H1 (cell line): ENCODE results near the gene IFTAP. TPM values are rescaled to one million over a fixed set of nuclear protein-coding genes. Genes with fewer than 3 reads are reported as not detected.

ENCODE experiments used
- CTCF ChIA-PET: fragments of 300-600 bp; sonication (Branson Sonifier 250); formaldehyde crosslinking; loops from one replicate; lab custom pipeline; 2021; ENCODE audit not compliant: partially characterized antibody; lab: Charles Lee
- POLR2A ChIA-PET: fragments of 300-600 bp; sonication (Branson Sonifier 250); formaldehyde crosslinking; loops from one replicate; lab custom pipeline; 2021; ENCODE audit warnings: inconsistent platforms; ENCODE audit not compliant: partially characterized antibody; lab: Charles Lee
- DNase-seq, 2 experiments: peaks; one replicate each; pipeline versions ENCODE4 v3.0.0 to v3.0.0-alpha.2; 2010 to 2022; ENCODE audit warnings: low spot score in 2 of 2, low read depth in 1 of 2, mixed read lengths in 1 of 2
- FAIRE-seq: peaks from 2 replicates; lab custom pipeline; 2011; peaks lifted over from hg19 to GRCh38; lab: Jason Lieb, UNC
- H2AFZ ChIP-seq: 2 replicates; pipeline ENCODE4 v1.8.1; 2012; ENCODE audit warnings: low read length, inconsistent platforms
- H2AK5ac ChIP-seq: 2 replicates; pipeline ENCODE4 v1.6.1; 2013; ENCODE audit warnings: low read depth, low read length
- H2BK120ac ChIP-seq: replicated peaks from 2 replicates; pipeline ENCODE3; 2013; ENCODE audit warnings: low read depth, low read length, inconsistent platforms
- H2BK12ac ChIP-seq: 2 replicates; pipeline ENCODE4 v1.6.1; 2013; ENCODE audit warnings: low read depth, low read length
- H2BK15ac ChIP-seq: 2 replicates; pipeline ENCODE4 v1.6.1; 2013; ENCODE audit warnings: low read length
- H2BK20ac ChIP-seq: 2 replicates; pipeline ENCODE4 v1.6.1; 2013; ENCODE audit warnings: low read length
- H2BK5ac ChIP-seq: 2 replicates; pipeline ENCODE4 v1.6.1; 2013; ENCODE audit warnings: low read depth, low read length
- H3K14ac ChIP-seq: 2 replicates; pipeline ENCODE4 v1.6.1; 2013; ENCODE audit warnings: inconsistent platforms; ENCODE audit not compliant: insufficient read length
- H3K18ac ChIP-seq: 2 replicates; pipeline ENCODE4 v1.6.1; 2013; ENCODE audit warnings: low read length; ENCODE audit errors: extremely low read depth
- H3K23ac ChIP-seq: 2 replicates; pipeline ENCODE4 v1.6.1; 2013; ENCODE audit warnings: inconsistent platforms; ENCODE audit not compliant: insufficient read length
- H3K23me2 ChIP-seq: 2 replicates; pipeline ENCODE4 v1.6.1; 2013; ENCODE audit warnings: low read depth, low read length
- H3K27ac ChIP-seq: 2 replicates; pipeline ENCODE4 v1.6.1; 2011; ENCODE audit warnings: low read depth, low read length, inconsistent platforms
- H3K27me3 ChIP-seq, 4 experiments: replicated peaks in 1 of 4; 1 replicate in 1 of 4; 2 replicates in 3 of 4; pipeline versions ENCODE4 v1.6.1 to v1.8.1; 2011 to 2013; ENCODE audit warnings: low read length in 3 of 4, mild to moderate bottlenecking in 3 of 4, inconsistent platforms in 2 of 4, mixed read lengths in 2 of 4, moderate library complexity in 1 of 4; ENCODE audit not compliant: control insufficient read depth in 3 of 4, insufficient read depth in 3 of 4; ENCODE audit errors: extremely low read depth in 1 of 4
- H3K36me3 ChIP-seq, 4 experiments: 2 replicates each; pipeline versions ENCODE4 v1.6.1 to v1.8.1; 2011 to 2013; ENCODE audit warnings: mild to moderate bottlenecking in 4 of 4, low read length in 3 of 4, moderate library complexity in 2 of 4, control low read depth in 1 of 4, inconsistent platforms in 1 of 4; ENCODE audit not compliant: insufficient read depth in 4 of 4, control insufficient read depth in 2 of 4
- H3K4ac ChIP-seq: replicated peaks from 2 replicates; pipeline ENCODE3; 2013; ENCODE audit warnings: low read length, low read depth, mixed read lengths, inconsistent platforms; ENCODE audit not compliant: insufficient read length
- H3K4me1 ChIP-seq, 4 experiments: replicated peaks in 1 of 4; 1 replicate in 1 of 4; 2 replicates in 3 of 4; pipeline versions ENCODE4 v1.6.1 to v1.8.1; 2011 to 2013; ENCODE audit warnings: low read length in 3 of 4, inconsistent platforms in 2 of 4, mixed read lengths in 1 of 4; ENCODE audit not compliant: insufficient read depth in 4 of 4, control insufficient read depth in 3 of 4
- H3K4me2 ChIP-seq, 2 experiments: 2 replicates each; pipeline versions ENCODE4 v1.6.1 to v1.8.1; 2011 to 2013; ENCODE audit warnings: low read depth in 2 of 2, low read length in 2 of 2, control low read depth in 1 of 2, inconsistent platforms in 1 of 2, mild to moderate bottlenecking in 1 of 2; ENCODE audit not compliant: insufficient read depth in 1 of 2
- H3K4me3 ChIP-seq, 4 experiments: fragments of 200-600, 300-600 bp in 1 of 4; sonication (generic), shearing (Covaris generic), sonication (Bioruptor Twin) in 1 of 4; 2 replicates each; pipeline versions ENCODE4 v1.5.1 to v1.8.1; 2011 to 2016; ENCODE audit warnings: low read length in 4 of 4, low read depth in 3 of 4, control low read depth in 2 of 4, inconsistent platforms in 2 of 4, mild to moderate bottlenecking in 2 of 4, mixed read lengths in 1 of 4, moderate library complexity in 1 of 4; ENCODE audit not compliant: insufficient read depth in 2 of 4; ENCODE audit errors: extremely low read depth in 1 of 4
- H3K56ac ChIP-seq: replicated peaks from 2 replicates; pipeline ENCODE3; 2013; ENCODE audit warnings: low read depth, mild to moderate bottlenecking, mixed read lengths, low read length, inconsistent platforms; ENCODE audit not compliant: insufficient read length
- H3K79me1 ChIP-seq: 2 replicates; pipeline ENCODE4 v1.6.1; 2013; ENCODE audit warnings: low read depth, low read length, control low read depth
- H3K79me2 ChIP-seq, 2 experiments: 2 replicates each; pipeline versions ENCODE4 v1.6.1 to v1.8.1; 2012 to 2013; ENCODE audit warnings: low read length in 2 of 2, mild to moderate bottlenecking in 2 of 2, inconsistent platforms in 1 of 2; ENCODE audit not compliant: insufficient read depth in 2 of 2, control insufficient read depth in 1 of 2
- H3K9ac ChIP-seq, 4 experiments: replicated peaks in 1 of 4; 1 replicate in 1 of 4; 2 replicates in 3 of 4; pipeline versions ENCODE4 v1.6.1 to v1.8.1; 2011 to 2013; ENCODE audit warnings: low read depth in 3 of 4, low read length in 3 of 4, control low read depth in 2 of 4, mild to moderate bottlenecking in 2 of 4, moderate library complexity in 2 of 4, inconsistent platforms in 1 of 4; ENCODE audit errors: extremely low read depth in 1 of 4
- H3K9me3 ChIP-seq, 2 experiments: 2 replicates each; pipeline versions ENCODE4 v1.6.1 to v1.8.1; 2012 to 2013; ENCODE audit warnings: mild to moderate bottlenecking in 2 of 2, moderate library complexity in 2 of 2, control low read depth in 1 of 2, inconsistent platforms in 1 of 2, low read depth in 1 of 2, low read length in 1 of 2, mixed read lengths in 1 of 2; ENCODE audit not compliant: insufficient read depth in 2 of 2
- H4K20me1 ChIP-seq, 2 experiments: replicated peaks in 1 of 2; 2 replicates each; pipeline versions ENCODE3 to v1.8.1; 2011 to 2013; ENCODE audit warnings: inconsistent platforms in 2 of 2, low read length in 2 of 2, mild to moderate bottlenecking in 1 of 2; ENCODE audit not compliant: insufficient read depth in 2 of 2, control insufficient read depth in 1 of 2
- H4K5ac ChIP-seq: 2 replicates; pipeline ENCODE4 v1.6.1; 2013; ENCODE audit warnings: low read length, low read depth, mixed read lengths, inconsistent platforms; ENCODE audit not compliant: insufficient read length
- H4K8ac ChIP-seq: 2 replicates; pipeline ENCODE4 v1.8.0; 2013; ENCODE audit warnings: mild to moderate bottlenecking, moderate library complexity, low read length, inconsistent platforms; ENCODE audit not compliant: insufficient read depth; ENCODE audit errors: extremely low read depth
- H4K91ac ChIP-seq: replicated peaks from 2 replicates; pipeline ENCODE3; 2013; ENCODE audit warnings: low read length, mixed read lengths, inconsistent platforms; ENCODE audit not compliant: insufficient read length
- SIRT6 ChIP-seq: IDR thresholded peaks from one replicate; pipeline ENCODE4 v1.7.1; 2012; ENCODE audit warnings: low read length, inconsistent platforms
- polyA plus RNA-seq, 7 experiments: library from polyadenylated mRNA; depleted of rRNA in 3 of 7; stranded (reverse) in 5 of 7; unstranded in 2 of 7; fragments of >200 nt in 5 of 7; fragments of 200-250 nt in 2 of 7; gene quantifications; 1 replicate in 5 of 7; 2 replicates in 1 of 7; 4 replicates in 1 of 7; pipeline versions ENCODE4 v1.2.1 to v1.2.3, GENCODE V29; 2011 to 2013; ENCODE audit warnings: missing spikeins in 2 of 7, mixed read lengths in 2 of 7
- total RNA-seq: library from RNA; stranded (reverse); fragmentation: NEBNext Ultra II Directional; extraction: Animal tissue kit (Norgen Biotek cat#: 25700); gene quantifications from 2 replicates; pipeline ENCODE4 v1.2.1, GENCODE V29; 2021

IFTAP gene
- total and polyA plus RNA-seq, 2 of the 8 experiments (the other 6 are each of a cell fraction or from before 2014, with no cell fraction given), result 21.2 to 23.9 TPM

DNA sequence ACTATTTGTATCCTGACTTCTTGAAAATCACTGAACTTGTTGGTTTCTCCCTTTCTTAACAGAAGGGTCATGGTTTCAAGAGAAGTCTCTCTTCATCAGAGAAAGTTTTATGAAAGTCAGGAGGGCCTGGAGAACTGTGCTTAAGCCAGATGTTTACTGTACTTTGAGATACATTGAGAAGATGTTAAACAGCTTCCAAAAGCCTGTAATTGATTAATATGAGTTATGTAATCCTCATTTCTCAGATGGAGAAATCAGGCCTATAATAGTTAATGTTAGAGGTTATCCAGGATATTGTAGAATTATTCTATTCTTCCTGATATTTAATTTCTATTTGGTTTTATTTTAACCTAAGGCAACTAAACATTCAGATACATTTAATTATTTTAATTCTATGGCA, 100.8 kb downstream of the IFTAP start:
- no peak overlapping the region for H2BK120ac ChIP-seq
- TF ChIP-seq SIRT6, result no peak

More for the DNA sequence above, 100.8 kb downstream of the IFTAP start:
- no peak overlapping the region for H3K23ac ChIP-seq
- H4K8ac ChIP-seq, result no peak overlapping the region
- H3K4me3 ChIP-seq, result no peak overlapping the region
- H3K18ac ChIP-seq, result no peak overlapping the region
- H3K27ac ChIP-seq, result no peak overlapping the region
- H2AK5ac ChIP-seq, result no peak overlapping the region
- H3K4ac ChIP-seq, result no peak overlapping the region
- H2BK12ac ChIP-seq, result no peak overlapping the region
- H2BK20ac ChIP-seq, result no peak overlapping the region
- H3K79me2 ChIP-seq, result no peaks in the 10 kb centered on the region
- no peak overlapping the region for H2AFZ ChIP-seq
- no peak overlapping the region for H2BK15ac ChIP-seq
- H3K56ac ChIP-seq, result no peak overlapping the region
- no peak overlapping the region for H3K9ac ChIP-seq
- FAIRE-seq (no peak), DNase-seq (no peak)
- no peak overlapping the region for H4K5ac ChIP-seq
- H3K79me1 ChIP-seq, result no peaks in the 10 kb centered on the region
- H3K9me3 ChIP-seq, result no peaks in the 10 kb centered on the region
- H4K20me1 ChIP-seq, result no peaks in the 10 kb centered on the region
- ChIA-PET POLR2A (no interaction called here), CTCF (interaction anchor here (8.9 kb wide), 1 partner anchor 52 kb away, joined by 81 read pairs; no protein-coding TSS in a partner anchor)
- H3K4me2 ChIP-seq, result no peak overlapping the region
- no peak overlapping the region for H2BK5ac ChIP-seq
- H3K27me3 ChIP-seq, result no peaks in the 10 kb centered on the region; a peak in 1 of 7 replicates
- no peak overlapping the region for H4K91ac ChIP-seq
- no peaks in the 10 kb centered on the region for H3K36me3 ChIP-seq
- H3K14ac ChIP-seq, result no peak overlapping the region
- H3K4me1 ChIP-seq, result peaks cover 0 to 1% (median under 1%) of the 10 kb centered on the region in 4 experiments; a peak in 1 of 7 replicates
- H3K23me2 ChIP-seq, result no peaks in the 10 kb centered on the region
